NT2/D1 (cell line): ENCODE results near the gene ITPRIP.

Experiments used
- YY1 ChIP-seq: IDR thresholded peaks from 2 replicates; pipeline ENCODE4 v1.6.1; 2011; ENCODE audit not compliant: insufficient read length, insufficient read depth
- ZNF274 ChIP-seq: IDR thresholded peaks from 2 replicates; pipeline ENCODE4 v1.6.1; 2011; ENCODE audit warnings: mild to moderate bottlenecking, low read depth, low read length

DNA sequence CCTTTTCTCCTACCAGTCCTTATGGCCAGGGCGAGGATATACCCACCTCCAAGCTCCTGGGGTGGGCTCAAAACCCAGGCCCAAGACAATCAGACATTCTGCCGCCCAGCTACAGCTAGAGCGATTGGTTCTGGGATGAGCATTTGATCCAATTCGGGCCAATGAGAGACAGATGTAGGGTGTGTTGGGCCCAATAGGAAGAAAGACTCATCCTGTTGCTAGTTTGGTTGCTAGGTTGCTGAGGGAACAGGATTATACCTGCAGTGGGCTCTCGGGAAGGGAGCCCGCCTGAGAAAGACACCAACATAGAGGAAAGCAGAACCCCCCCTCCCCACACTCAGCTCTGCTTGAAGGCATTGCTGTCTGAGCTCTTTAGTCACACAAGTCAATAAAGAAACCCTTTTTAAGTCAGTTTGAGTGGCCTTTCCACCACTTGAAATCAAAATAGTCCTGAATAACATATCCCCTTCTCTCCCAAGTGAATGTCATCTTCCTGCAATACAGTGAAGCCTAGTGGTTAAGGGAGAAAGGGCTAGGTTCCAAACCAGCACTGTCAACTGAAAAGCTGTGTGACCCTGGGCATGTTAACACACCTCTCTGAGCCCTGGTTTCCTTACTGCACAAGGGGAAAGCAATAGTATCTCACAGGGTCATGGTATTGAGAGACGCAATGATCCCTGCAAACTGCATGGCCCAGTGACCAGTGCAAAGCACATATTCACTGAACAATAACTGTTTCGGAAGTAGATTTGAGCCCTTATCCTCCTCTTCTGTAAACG lies 21.8 kb downstream of the ITPRIP start:
- TF ChIP-seq YY1 (no peak), ZNF274 (no peak)
